H9 (cell line): ENCODE data around the gene ERCC2. TPM values are rescaled to one million over a fixed set of nuclear protein-coding genes. Genes with fewer than 3 reads are reported as not detected.

ENCODE experiments used
- DNase-seq: peaks from one replicate; pipeline ENCODE4 v3.0.0-alpha.2; 2017
- H2AFZ ChIP-seq: one replicate; pipeline ENCODE4 v1.6.1; 2013; ENCODE audit warnings: mild to moderate bottlenecking, low read length, control low read depth, moderate library complexity
- H2AK5ac ChIP-seq: 2 replicates; pipeline ENCODE4 v1.6.1; 2013; ENCODE audit warnings: low read length, control low read depth, mixed read lengths; ENCODE audit not compliant: insufficient read length
- H2BK120ac ChIP-seq: one replicate; pipeline ENCODE4 v1.6.1; 2013; ENCODE audit warnings: low read depth, mild to moderate bottlenecking, low read length, control low read depth, inconsistent platforms; ENCODE audit not compliant: poor library complexity, severe bottlenecking
- H2BK12ac ChIP-seq: 2 replicates; pipeline ENCODE4 v1.6.1; 2013; ENCODE audit warnings: low read length, control low read depth, mixed read lengths, low read depth; ENCODE audit not compliant: insufficient read length
- H2BK15ac ChIP-seq: 2 replicates; pipeline ENCODE4 v1.6.1; 2013; ENCODE audit warnings: low read depth, low read length, control low read depth
- H2BK20ac ChIP-seq: one replicate; pipeline ENCODE4 v1.6.1; 2013; ENCODE audit warnings: low read depth, mild to moderate bottlenecking, low read length, control low read depth, inconsistent platforms; ENCODE audit not compliant: poor library complexity, severe bottlenecking
- H2BK5ac ChIP-seq: 2 replicates; pipeline ENCODE4 v1.6.1; 2013; ENCODE audit warnings: low read length, control low read depth, mixed read lengths; ENCODE audit not compliant: insufficient read length
- H3K14ac ChIP-seq: 2 replicates; pipeline ENCODE4 v1.6.1; 2013; ENCODE audit warnings: low read length, control low read depth; ENCODE audit not compliant: insufficient read depth
- H3K18ac ChIP-seq: 2 replicates; pipeline ENCODE4 v1.6.1; 2013; ENCODE audit warnings: low read depth, mild to moderate bottlenecking, mixed read lengths, low read length, control low read depth; ENCODE audit not compliant: insufficient read length
- H3K23ac ChIP-seq: 2 replicates; pipeline ENCODE4 v1.6.1; 2013; ENCODE audit warnings: low read length, control low read depth, mixed read lengths, low read depth; ENCODE audit not compliant: insufficient read length
- H3K23me2 ChIP-seq: 2 replicates; pipeline ENCODE4 v1.6.1; 2013; ENCODE audit warnings: low read depth, mild to moderate bottlenecking, mixed read lengths, low read length, control low read depth; ENCODE audit not compliant: insufficient read length, poor library complexity, severe bottlenecking
- H3K27ac ChIP-seq: 2 replicates; pipeline ENCODE4 v1.5.1; 2013; ENCODE audit warnings: low read length, control low read depth, mixed read lengths, low read depth; ENCODE audit not compliant: insufficient read length
- H3K27me3 ChIP-seq: 2 replicates; pipeline ENCODE4 v1.6.1; 2013; ENCODE audit warnings: low read length, control low read depth, inconsistent platforms; ENCODE audit not compliant: insufficient read depth
- H3K4ac ChIP-seq: 2 replicates; pipeline ENCODE4 v1.6.1; 2013; ENCODE audit warnings: low read depth, mild to moderate bottlenecking, control low read depth, inconsistent platforms, low read length, moderate library complexity
- H3K4me1 ChIP-seq: 2 replicates; pipeline ENCODE4 v1.6.1; 2013; ENCODE audit warnings: low read length, control low read depth, inconsistent platforms; ENCODE audit not compliant: insufficient read depth
- H3K4me2 ChIP-seq: 2 replicates; pipeline ENCODE4 v1.6.1; 2013; ENCODE audit warnings: low read length, control low read depth, mixed read lengths; ENCODE audit not compliant: insufficient read length, insufficient read depth
- H3K56ac ChIP-seq: 2 replicates; pipeline ENCODE4 v1.6.1; 2013; ENCODE audit warnings: low read depth, mild to moderate bottlenecking, mixed read lengths, low read length, control low read depth; ENCODE audit not compliant: insufficient read length
- H3K79me1 ChIP-seq: 2 replicates; pipeline ENCODE4 v1.6.1; 2013; ENCODE audit warnings: low read depth, mild to moderate bottlenecking, moderate library complexity, low read length, control low read depth, inconsistent platforms; ENCODE audit not compliant: insufficient read depth, poor library complexity, severe bottlenecking
- H3K79me2 ChIP-seq: 2 replicates; pipeline ENCODE4 v1.6.1; 2013; ENCODE audit warnings: low read length, control low read depth, inconsistent platforms; ENCODE audit not compliant: insufficient read depth
- H3K9ac ChIP-seq: 2 replicates; pipeline ENCODE4 v1.6.1; 2013; ENCODE audit warnings: low read length, control low read depth, mixed read lengths; ENCODE audit not compliant: insufficient read length; ENCODE audit errors: extremely low read depth
- H3K9me3 ChIP-seq: one replicate; pipeline ENCODE4 v1.6.1; 2013; ENCODE audit warnings: low read depth, low read length, inconsistent platforms; ENCODE audit not compliant: control insufficient read depth
- H3T11ph ChIP-seq: one replicate; pipeline ENCODE4 v1.6.1; 2013; ENCODE audit warnings: mild to moderate bottlenecking, low read length, control low read depth, inconsistent platforms
- H4K20me1 ChIP-seq: one replicate; pipeline ENCODE4 v1.6.1; 2013; ENCODE audit not compliant: control insufficient read depth, insufficient read length, insufficient read depth
- H4K5ac ChIP-seq: 2 replicates; pipeline ENCODE4 v1.6.1; 2013; ENCODE audit warnings: low read depth, mild to moderate bottlenecking, mixed read lengths, low read length, control low read depth; ENCODE audit not compliant: insufficient read length
- H4K8ac ChIP-seq: replicated peaks from 2 replicates; pipeline ENCODE4 v1.6.1; 2013; ENCODE audit warnings: low read length, control low read depth, mixed read lengths, low read depth; ENCODE audit not compliant: insufficient read length
- H4K91ac ChIP-seq: 2 replicates; pipeline ENCODE4 v1.6.1; 2013; ENCODE audit warnings: low read depth, mild to moderate bottlenecking, moderate library complexity, mixed read lengths, low read length, control low read depth; ENCODE audit not compliant: insufficient read length
- H3K27ac Mint-ChIP-seq, 3 experiments: 2 replicates in 2 of 3; 3 replicates in 1 of 3; pipeline ENCODE4 v1.8.0; 2020 to 2021; ENCODE audit warnings: mixed read lengths in 3 of 3, mild to moderate bottlenecking in 1 of 3, moderate library complexity in 1 of 3
- H3K27me3 Mint-ChIP-seq: 2 replicates; pipeline ENCODE4 v1.8.0; 2021; ENCODE audit warnings: low read depth, mild to moderate bottlenecking, moderate library complexity, mixed read lengths
- H3K36me3 Mint-ChIP-seq, 3 experiments: 2 replicates in 2 of 3; 3 replicates in 1 of 3; pipeline ENCODE4 v1.8.0; 2020 to 2021; ENCODE audit warnings: low read depth in 3 of 3, mixed read lengths in 3 of 3; ENCODE audit not compliant: insufficient read depth in 1 of 3
- H3K4me1 Mint-ChIP-seq, 2 experiments: 2 replicates each; pipeline ENCODE4 v1.8.0; 2020; ENCODE audit warnings: mixed read lengths in 2 of 2
- H3K4me3 Mint-ChIP-seq, 2 experiments: 2 replicates in 1 of 2; 3 replicates in 1 of 2; pipeline ENCODE4 v1.8.0; 2020 to 2021; ENCODE audit warnings: mild to moderate bottlenecking in 2 of 2, mixed read lengths in 2 of 2, moderate library complexity in 1 of 2
- H3K9me3 Mint-ChIP-seq, 2 experiments: 2 replicates in 1 of 2; 3 replicates in 1 of 2; pipeline ENCODE4 v1.8.0; 2020; ENCODE audit warnings: mild to moderate bottlenecking in 2 of 2, mixed read lengths in 2 of 2, moderate library complexity in 1 of 2
- CTCF ChIP-seq: fragments of 200-600 bp; sonication (generic); conservative IDR thresholded peaks from 3 replicates; pipeline ENCODE4 v1.8.0; 2021; ENCODE audit warnings: antibody characterized with exemption, mild to moderate bottlenecking
- WGBS: extraction: QIAGEN DNeasy Blood & Tissue Kit; methylation state at CpG from one replicate; pipeline ENCODE4 v1.1.7; 2013; ENCODE audit warnings: missing lambda C conversion rate, low lambda C conversion rate, mixed read lengths; ENCODE audit not compliant: insufficient read length; ENCODE audit errors: extremely low coverage; 5-methylcytosine and 5-hydroxymethylcytosine counted together
- total RNA-seq: library from RNA; stranded (reverse); gene quantifications from 2 replicates; pipeline ENCODE4 v1.2.1, GENCODE V29; 2021

ERCC2 gene
- total RNA-seq, 1 experiment from 2014 or later: 98.7 TPM

GRCh38 chr19:45305421-45305820, 65.0 kb downstream of the ERCC2 start:
- Histone ChIP-seq H3K4ac (no peak overlapping the region), H3K79me2 (no peaks in the 10 kb centered on the region), H2BK120ac (no peak overlapping the region), H4K20me1 (no peaks in the 10 kb centered on the region), H3K23me2 (no peaks in the 10 kb centered on the region), H4K8ac (no peak overlapping the region), H3K23ac (no peak overlapping the region), H3K79me1 (no peaks in the 10 kb centered on the region), H3K14ac (no peak overlapping the region), H3K4me2 (no peak overlapping the region), H2BK15ac (no peak overlapping the region), H3K18ac (no peak overlapping the region), H3K4me1 (no peaks in the 10 kb centered on the region; the same call in 1 of the 2 replicates), H4K91ac (no peak overlapping the region), H3K27me3 (no peaks in the 10 kb centered on the region; the same call in 1 of the 2 replicates), H3T11ph (no peak overlapping the region), H2AK5ac (no peak overlapping the region), H3K9me3 (no peaks in the 10 kb centered on the region), H3K56ac (no peak overlapping the region), H2BK12ac (no peak overlapping the region), H4K5ac (no peak overlapping the region), H3K9ac (no peak overlapping the region), H2AFZ (no peak overlapping the region), H3K27ac (no peak overlapping the region), H2BK5ac (no peak overlapping the region), H2BK20ac (no peak overlapping the region)
- Mint-ChIP-seq H3K27me3 (peaks cover 42% of the 10 kb centered on the region), H3K27ac (no peak overlapping the region), H3K9me3 (peaks cover 3 to 9% of the 10 kb centered on the region in 2 experiments; a peak in 2 of 5 replicates), H3K4me1 (peaks cover 15 to 21% of the 10 kb centered on the region in 2 experiments), H3K36me3 (peaks cover under 1 to 6% (median under 1%) of the 10 kb centered on the region in 3 experiments; a peak in 5 of 7 replicates), H3K4me3 (no peak overlapping the region)
- DNase-seq: peak; percentile 68
- no CpG with 5 or more reads among the region's 5 CpGs for WGBS
- no peak for TF ChIP-seq CTCF
